HepG2 (cell line): ENCODE results near the gene TBC1D16. TPM values are rescaled to one million over a fixed set of nuclear protein-coding genes. Genes with fewer than 3 reads are reported as not detected.
A peak's percentile ranks its signal among the peaks of the same experiment; 100 is the strongest.

ENCODE experiments used
- ARID5B ChIP-seq: IDR thresholded peaks from 2 replicates; pipeline ENCODE4 v1.4.0; 2020; ENCODE audit warnings: mild to moderate bottlenecking, missing genetic modification reagents
- CCDC6 ChIP-seq: sonication (generic); formaldehyde crosslinking; IDR thresholded peaks from 2 replicates; pipeline ENCODE4 v1.8.1; 2022; ENCODE audit warnings: mild to moderate bottlenecking, missing genetic modification reagents, moderate library complexity
- E2F2 ChIP-seq: sonication (generic); formaldehyde crosslinking; IDR thresholded peaks from 2 replicates; pipeline ENCODE4 v1.4.0; 2020; ENCODE audit warnings: missing genetic modification reagents, borderline replicate concordance
- EEA1 ChIP-seq: sonication (generic); formaldehyde crosslinking; IDR thresholded peaks from 2 replicates; pipeline ENCODE4 v1.5.1; 2020; ENCODE audit warnings: mild to moderate bottlenecking, missing genetic modification reagents, borderline replicate concordance
- EED ChIP-seq: sonication (generic); formaldehyde crosslinking; IDR thresholded peaks from 2 replicates; pipeline ENCODE4 v1.5.0; 2020; ENCODE audit warnings: mild to moderate bottlenecking, missing genetic modification reagents
- ESRRA ChIP-seq: sonication (generic); formaldehyde crosslinking; IDR thresholded peaks from 2 replicates; pipeline ENCODE4 v1.5.1; 2020; ENCODE audit warnings: mild to moderate bottlenecking, low read depth, missing genetic modification reagents
- GABPB1 ChIP-seq: IDR thresholded peaks from 2 replicates; pipeline ENCODE4 v1.6.1; 2016; ENCODE audit warnings: mild to moderate bottlenecking, missing genetic modification reagents, moderate library complexity, missing compliant biosample characterization
- PHF5A ChIP-seq: IDR thresholded peaks from one replicate; pipeline ENCODE4 v1.6.1; 2018; ENCODE audit warnings: low read depth, missing genetic modification reagents; ENCODE audit not compliant: unreplicated experiment
- SALL2 ChIP-seq: sonication (generic); formaldehyde crosslinking; IDR thresholded peaks from 2 replicates; pipeline ENCODE4 v1.8.1; 2023; ENCODE audit warnings: mild to moderate bottlenecking, missing genetic modification reagents, inconsistent platforms
- SOX5 ChIP-seq: IDR thresholded peaks from 2 replicates; pipeline ENCODE4 v1.6.1; 2016; ENCODE audit warnings: borderline replicate concordance
- TEAD3 ChIP-seq: optimal IDR thresholded peaks from 2 replicates; pipeline ENCODE3; 2016; ENCODE audit warnings: borderline replicate concordance
- TERF1 ChIP-seq: sonication (generic); formaldehyde crosslinking; IDR thresholded peaks from 2 replicates; pipeline ENCODE4 v1.8.0; 2022; ENCODE audit warnings: mild to moderate bottlenecking, missing genetic modification reagents, moderate library complexity
- TFDP1 ChIP-seq: IDR thresholded peaks from 2 replicates; pipeline ENCODE4 v1.6.1; 2016; ENCODE audit warnings: missing compliant biosample characterization, missing genetic modification reagents, borderline replicate concordance
- ZBTB7B ChIP-seq: sonication (generic); formaldehyde crosslinking; IDR thresholded peaks from 2 replicates; pipeline ENCODE4 v1.4.0; 2020; ENCODE audit warnings: missing genetic modification reagents
- ZNF280D ChIP-seq: sonication (generic); formaldehyde crosslinking; IDR thresholded peaks from 2 replicates; pipeline ENCODE4 v1.5.1; 2020; ENCODE audit warnings: mild to moderate bottlenecking, missing genetic modification reagents
- ZNF546 ChIP-seq: sonication (generic); formaldehyde crosslinking; conservative IDR thresholded peaks from 2 replicates; pipeline ENCODE4 v1.8.1; 2023; ENCODE audit warnings: mild to moderate bottlenecking, missing genetic modification reagents
- ZNF619 ChIP-seq: sonication (generic); formaldehyde crosslinking; IDR thresholded peaks from 2 replicates; pipeline ENCODE4 v1.4.0; 2020; ENCODE audit warnings: mild to moderate bottlenecking, missing genetic modification reagents
- polyA plus RNA-seq, 8 experiments: library from polyadenylated mRNA; depleted of rRNA in 3 of 8; stranded (reverse) in 7 of 8; unstranded in 1 of 8; fragments of >200 nt; fragmentation: Illumina TruSeq in 4 of 8; extraction: Trizol in 4 of 8; gene quantifications; 2 replicates each; pipeline versions ENCODE4 v1.2.1 to v1.2.3, GENCODE V29; 2011 to 2016; ENCODE audit warnings: low read depth in 4 of 8, missing spikeins in 1 of 8, mixed read lengths in 1 of 8; ENCODE audit not compliant: insufficient read depth in 1 of 8
- total RNA-seq, 5 experiments: library from RNA; depleted of rRNA; stranded (reverse); fragments of >200 nt; fragmentation: Illumina TruSeq; extraction: Trizol; gene quantifications; 2 replicates each; pipeline ENCODE4 v1.2.3, GENCODE V29; 2016; ENCODE audit warnings: low read depth in 1 of 5

Gene TBC1D16
- total and polyA plus RNA-seq, 2 of the 13 experiments (the other 11 are each of a cell fraction or from before 2014, with no cell fraction given), result 14.9 to 24.9 TPM

- TF ChIP-seq TFDP1 (CRISPR knock-in tag) (peak; percentile 20; the same call in 1 of the 2 replicates), ZNF280D (CRISPR knock-in tag) (0 out of 2 replicates have a peak, but pooled peaks have one; percentile 7), CCDC6 (CRISPR knock-in tag) (no peak), E2F2 (CRISPR knock-in tag) (no peak), ZBTB7B (CRISPR knock-in tag) (peak; percentile 51; the same call in 1 of the 2 replicates), SALL2 (CRISPR knock-in tag) (no peak), SOX5 (CRISPR knock-in tag) (peak; percentile 24; the same call in 1 of the 2 replicates), EEA1 (peak; percentile 68; the same call in 1 of the 2 replicates), PHF5A (CRISPR knock-in tag) (no peak), TERF1 (CRISPR knock-in tag) (no peak), EED (CRISPR knock-in tag) (no peak), ZNF619 (no peak), TEAD3 (peak; percentile 93), ARID5B (CRISPR knock-in tag) (0 out of 2 replicates have a peak, but pooled peaks have one; percentile 39), GABPB1 (peak; percentile 55; the same call in 1 of the 2 replicates), ESRRA (CRISPR knock-in tag) (peak; percentile 92), ZNF546 (no peak)
Measured at GRCh38 chr17:79915850-79916430, 119.7 kb downstream of the TBC1D16 start (continued).
